MCF 10A (cell line): ENCODE data around the gene GALNT10. TPM values are rescaled to one million over a fixed set of nuclear protein-coding genes. Genes with fewer than 3 reads are reported as not detected.

Experiments
- BruUV-seq: library from RNA; stranded (reverse); fragments of 400-500 nt; replicated peaks from 2 replicates; lab custom pipeline; 2021; lab: Mats Ljungman, UMichigan
- CTCF ChIA-PET: fragments of 300-600 bp; sonication (Branson Sonifier 250); formaldehyde crosslinking; extraction: SDS; loops from one replicate; lab custom pipeline; 2021; ENCODE audit warnings: antibody characterized with exemption, inconsistent platforms; lab: Yijun Ruan, JAX
- POLR2A ChIA-PET: fragments of 300-600, 350-650 bp; sonication (Branson Sonifier 250); formaldehyde crosslinking; extraction: SDS; loops from one replicate; lab custom pipeline; 2020; ENCODE audit warnings: antibody characterized with exemption, inconsistent platforms; lab: Yijun Ruan, JAX
- DNase-seq: peaks from one replicate; pipeline ENCODE4 v3.0.0-alpha.2; 2018; ENCODE audit not compliant: unreplicated experiment
- H3K27ac Mint-ChIP-seq: one replicate; pipeline ENCODE4 v1.8.0; 2022; ENCODE audit warnings: mild to moderate bottlenecking, low read depth, mixed read lengths; ENCODE audit not compliant: unreplicated experiment
- H3K27me3 Mint-ChIP-seq: one replicate; pipeline ENCODE4 v1.8.0; 2022; ENCODE audit warnings: mixed read lengths; ENCODE audit not compliant: insufficient read depth, unreplicated experiment
- H3K36me3 Mint-ChIP-seq: one replicate; pipeline ENCODE4 v1.8.0; 2022; ENCODE audit warnings: mild to moderate bottlenecking, moderate library complexity, mixed read lengths; ENCODE audit not compliant: insufficient read depth, unreplicated experiment
- H3K4me1 Mint-ChIP-seq: one replicate; pipeline ENCODE4 v1.8.0; 2022; ENCODE audit warnings: mixed read lengths; ENCODE audit not compliant: insufficient read depth, unreplicated experiment
- H3K4me3 Mint-ChIP-seq: one replicate; pipeline ENCODE4 v1.8.0; 2022; ENCODE audit warnings: mild to moderate bottlenecking, moderate library complexity, mixed read lengths; ENCODE audit not compliant: unreplicated experiment
- H3K9me3 Mint-ChIP-seq: one replicate; pipeline ENCODE4 v1.8.0; 2022; ENCODE audit warnings: mixed read lengths; ENCODE audit not compliant: unreplicated experiment
- intact Hi-C: fragments of 100-400 bp; cut with micrococcal nuclease; formaldehyde crosslinking; loops from 2 replicates; pipeline ENCODE4 v1.14.1; 2022
- total RNA-seq: library from RNA; stranded (reverse); gene quantifications from 2 replicates; pipeline ENCODE4 v1.2.3, GENCODE V29; 2022
- TF ChIP-seq, protein P1 (sequence below): fragments of 200-600 bp; IDR thresholded peaks from one replicate; pipeline ENCODE4 v1.8.0; 2022; ENCODE audit warnings: antibody characterized with exemption, mild to moderate bottlenecking; ENCODE audit not compliant: unreplicated experiment

GALNT10 gene
- total RNA-seq, 1 experiment from 2014 or later = 57.4 TPM

DNA sequence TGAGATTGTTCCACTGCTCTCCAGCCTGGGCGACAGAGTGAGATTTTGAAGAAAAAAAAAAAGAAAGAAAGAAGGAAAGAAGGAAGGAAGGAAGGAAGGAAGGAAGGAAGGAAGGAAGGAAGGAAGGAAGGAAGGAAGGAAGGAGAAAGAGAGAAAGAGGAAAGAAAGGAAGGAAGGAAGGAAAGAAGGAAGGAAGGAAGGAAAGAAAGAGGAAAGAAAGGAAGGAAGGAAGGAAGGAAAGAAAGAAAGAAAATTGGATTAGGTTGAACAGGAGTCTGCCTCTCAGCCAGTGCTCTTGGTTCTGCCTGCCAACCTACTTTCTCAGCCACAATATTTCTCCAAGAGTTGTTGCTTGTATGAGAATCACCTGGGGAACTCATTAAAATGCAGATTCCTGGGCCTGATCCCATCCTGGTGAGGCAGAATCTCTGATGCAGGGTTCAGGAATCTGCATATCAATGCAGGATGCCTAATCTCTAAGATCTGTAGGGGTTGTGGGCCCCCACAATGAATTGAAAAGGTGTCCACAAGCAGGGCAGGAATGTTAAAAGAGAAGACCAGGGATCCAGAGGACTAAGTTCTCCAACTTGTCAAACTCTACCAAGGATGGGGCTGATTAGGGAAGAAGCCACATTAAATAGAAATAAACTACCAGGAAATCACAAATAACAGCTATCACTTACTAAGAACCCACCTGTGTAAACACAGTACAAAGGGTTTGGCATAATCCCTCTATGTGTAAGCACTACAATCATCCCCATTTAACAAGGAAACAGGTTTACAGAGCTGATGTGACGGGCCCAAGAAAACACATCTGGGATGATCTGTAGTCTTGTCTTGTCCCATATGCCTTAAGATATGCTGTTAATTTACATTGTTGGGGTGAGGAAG is 23.4 kb upstream of the GALNT10 start:
- Mint-ChIP-seq H3K9me3 (no peaks in the 10 kb centered on the region), H3K4me1 (no peaks in the 10 kb centered on the region), H3K4me3 (no peak overlapping the region), H3K27ac (no peak overlapping the region), H3K27me3 (peaks cover 37% of the 10 kb centered on the region), H3K36me3 (no peaks in the 10 kb centered on the region)
- POLR2A ChIA-PET = interaction anchor here (0.8 kb wide), 1 partner anchor 9 kb away, joined by 3 read pairs; no protein-coding TSS in a partner anchor
- BruUV-seq = no TSS peak
- DNase-seq = no peak
- CTCF ChIA-PET = interaction anchor here (0.6 to 4.1 kb wide), 6 partner anchors 7 to 238 kb away, joined by 3 to 18 read pairs (median 4); no protein-coding TSS in a partner anchor
- TF ChIP-seq, protein P1, sequence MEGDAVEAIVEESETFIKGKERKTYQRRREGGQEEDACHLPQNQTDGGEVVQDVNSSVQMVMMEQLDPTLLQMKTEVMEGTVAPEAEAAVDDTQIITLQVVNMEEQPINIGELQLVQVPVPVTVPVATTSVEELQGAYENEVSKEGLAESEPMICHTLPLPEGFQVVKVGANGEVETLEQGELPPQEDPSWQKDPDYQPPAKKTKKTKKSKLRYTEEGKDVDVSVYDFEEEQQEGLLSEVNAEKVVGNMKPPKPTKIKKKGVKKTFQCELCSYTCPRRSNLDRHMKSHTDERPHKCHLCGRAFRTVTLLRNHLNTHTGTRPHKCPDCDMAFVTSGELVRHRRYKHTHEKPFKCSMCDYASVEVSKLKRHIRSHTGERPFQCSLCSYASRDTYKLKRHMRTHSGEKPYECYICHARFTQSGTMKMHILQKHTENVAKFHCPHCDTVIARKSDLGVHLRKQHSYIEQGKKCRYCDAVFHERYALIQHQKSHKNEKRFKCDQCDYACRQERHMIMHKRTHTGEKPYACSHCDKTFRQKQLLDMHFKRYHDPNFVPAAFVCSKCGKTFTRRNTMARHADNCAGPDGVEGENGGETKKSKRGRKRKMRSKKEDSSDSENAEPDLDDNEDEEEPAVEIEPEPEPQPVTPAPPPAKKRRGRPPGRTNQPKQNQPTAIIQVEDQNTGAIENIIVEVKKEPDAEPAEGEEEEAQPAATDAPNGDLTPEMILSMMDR = no peak
- intact Hi-C loops = no loop called here

- H3K27ac Mint-ChIP-seq = no peak overlapping the region
- peaks cover 2% of the 10 kb centered on the region for H3K4me1 Mint-ChIP-seq
- DNase-seq = no peak
- CTCF ChIA-PET = interaction anchor here (1.4 to 4.1 kb wide), 2 partner anchors 10 to 12 kb away, joined by 4 to 18 read pairs; no protein-coding TSS in a partner anchor
- H3K27me3 Mint-ChIP-seq = peaks cover 24% of the 10 kb centered on the region
- H3K36me3 Mint-ChIP-seq = no peaks in the 10 kb centered on the region
- TF ChIP-seq, protein P1 = no peak
- POLR2A ChIA-PET = interaction anchor here (1.0 kb wide), 1 partner anchor 22 kb away, joined by 3 read pairs; the partner anchor contains the start of gene GALNT10
- H3K9me3 Mint-ChIP-seq = no peaks in the 10 kb centered on the region
- BruUV-seq = no TSS peak
- intact Hi-C loops = no loop called here
- no peak overlapping the region for H3K4me3 Mint-ChIP-seq
These were observed 22.1 kb upstream of the GALNT10 start for GRCh38 chr5:154168395-154168794.

DNA sequence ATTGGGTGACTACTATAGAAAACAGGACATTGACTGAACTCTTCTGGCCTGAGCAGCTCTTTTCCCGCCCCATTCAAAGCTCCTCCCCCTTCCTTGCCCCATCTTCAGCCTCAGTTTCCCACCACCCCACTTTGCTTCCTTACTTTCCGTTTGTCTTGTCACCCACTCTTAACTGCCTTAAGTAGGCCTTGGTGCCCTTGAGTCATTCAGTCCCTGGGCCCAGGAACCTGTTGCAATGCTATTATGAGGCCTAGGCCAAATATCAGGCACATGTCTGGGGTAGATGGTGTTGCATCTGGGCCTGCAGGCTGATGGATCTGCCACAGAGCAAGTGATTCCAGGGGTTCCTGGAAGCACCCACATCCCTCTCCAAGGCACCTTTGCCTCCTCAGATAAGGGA is 17.7 kb upstream of the GALNT10 start:
- Mint-ChIP-seq H3K4me3 (no peak overlapping the region), H3K36me3 (no peaks in the 10 kb centered on the region), H3K27me3 (peaks cover 7% of the 10 kb centered on the region), H3K4me1 (peaks cover 11% of the 10 kb centered on the region), H3K9me3 (no peaks in the 10 kb centered on the region), H3K27ac (no peak overlapping the region)
- DNase-seq = no peak
- TF ChIP-seq, protein P1 = no peak
- BruUV-seq = no TSS peak
- POLR2A ChIA-PET = no interaction called here
- CTCF ChIA-PET = interaction anchor here (0.6 to 1.7 kb wide), 7 partner anchors 8 to 233 kb away, joined by 3 to 11 read pairs (median 4); no protein-coding TSS in a partner anchor
- intact Hi-C loops = no loop called here

GRCh38 chr5:154174091-154174490 is 16.4 kb upstream of the GALNT10 start:
- no peak overlapping the region for H3K4me3 Mint-ChIP-seq
- no TSS peak for BruUV-seq
- no peak for DNase-seq
- H3K27me3 Mint-ChIP-seq = peaks cover 20% of the 10 kb centered on the region
- POLR2A ChIA-PET = interaction anchor here (1.0 kb wide), 1 partner anchor 16 kb away, joined by 3 read pairs; no protein-coding TSS in a partner anchor
- peaks cover 15% of the 10 kb centered on the region for H3K4me1 Mint-ChIP-seq
- intact Hi-C loops = no loop called here
- no peaks in the 10 kb centered on the region for H3K9me3 Mint-ChIP-seq
- no peak overlapping the region for H3K27ac Mint-ChIP-seq
- TF ChIP-seq, protein P1 = no peak
- no peaks in the 10 kb centered on the region for H3K36me3 Mint-ChIP-seq
- CTCF ChIA-PET = interaction anchor here (0.5 to 4.5 kb wide), 20 partner anchors 8 to 452 kb away, joined by 3 to 34 read pairs (median 3); no protein-coding TSS in a partner anchor
